ENCODE results near the gene TMEM116. TPM values are rescaled to one million over a fixed set of nuclear protein-coding genes. Genes with fewer than 3 reads are reported as not detected.
"Not testable (repeated sequence)": the region's sequence is repeated elsewhere in the genome, so short reads cannot be mapped to it uniquely, and the experiment has no call there.

TMEM116 gene
- total and polyA plus RNA-seq, 8 donors: 2.5 to 7.3 (median 4.2) TPM

DNA sequence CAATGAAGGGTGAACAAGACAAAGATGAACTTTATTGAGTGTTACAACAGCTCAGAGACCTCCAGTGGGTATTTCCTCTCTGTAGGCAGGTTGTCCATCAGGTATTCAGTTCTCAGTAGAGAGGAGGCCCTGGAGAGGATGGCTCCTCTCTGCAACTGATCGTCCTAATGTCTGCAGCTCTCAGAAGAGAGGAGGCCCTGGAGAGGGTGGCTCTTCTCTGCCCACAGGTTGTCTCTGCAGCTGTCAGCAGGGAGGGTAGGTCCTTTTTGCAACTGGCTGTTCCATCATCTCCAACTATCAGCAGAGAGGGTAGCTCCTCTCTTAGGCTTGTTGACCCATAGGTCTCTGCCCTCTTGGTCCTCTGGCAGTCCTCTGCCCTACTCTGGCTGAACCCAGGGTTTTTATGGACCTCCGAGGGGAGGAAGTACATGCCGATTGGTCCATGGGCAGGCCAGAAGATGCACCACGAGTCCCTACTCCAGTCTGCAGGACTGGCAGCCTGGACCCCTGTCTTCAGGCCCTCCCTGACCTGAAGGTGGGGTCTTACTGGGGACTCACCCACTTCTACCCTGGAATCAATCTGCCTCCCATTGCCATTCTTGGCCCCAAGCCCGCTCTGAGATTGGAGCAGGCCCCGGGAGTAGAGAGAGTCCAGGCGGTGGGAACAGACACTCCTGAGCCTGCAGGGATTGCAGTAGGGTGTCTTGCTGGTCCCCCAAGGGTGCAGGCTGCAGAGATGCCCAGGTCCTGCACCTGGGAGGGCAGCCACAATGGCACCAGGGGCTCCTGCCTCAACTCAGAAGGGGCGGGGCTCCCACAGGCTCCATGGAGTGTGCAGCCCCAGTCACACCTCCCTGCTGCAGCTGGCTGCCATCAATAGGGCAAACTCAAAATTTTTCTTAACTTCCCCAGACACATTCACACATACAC is 2.3 kb downstream of the TMEM116 start:
- Histone ChIP-seq H3K4me1 (peaks cover 0 to 26% (median 10%) of the 10 kb centered on the region in 3 donors), H3K27me3 (no peaks in the 10 kb centered on the region), H3K4me3 (no peak overlapping the region), H3K9me3 (no peaks in the 10 kb centered on the region), H3K36me3 (no peaks in the 10 kb centered on the region), H3K27ac (no peak overlapping the region)
- intact Hi-C loops (cut with DNase I): no loop called here
- ATAC-seq (no peak), FAIRE-seq (no peak), DNase-seq (peak in 3 of 6 donors; percentile 18 to 57 (median 43))
- 93 to 95% methylated on average over 7 to 8 of the region's 8 CpGs for WGBS, 2 donors
- TF ChIP-seq, protein P1, sequence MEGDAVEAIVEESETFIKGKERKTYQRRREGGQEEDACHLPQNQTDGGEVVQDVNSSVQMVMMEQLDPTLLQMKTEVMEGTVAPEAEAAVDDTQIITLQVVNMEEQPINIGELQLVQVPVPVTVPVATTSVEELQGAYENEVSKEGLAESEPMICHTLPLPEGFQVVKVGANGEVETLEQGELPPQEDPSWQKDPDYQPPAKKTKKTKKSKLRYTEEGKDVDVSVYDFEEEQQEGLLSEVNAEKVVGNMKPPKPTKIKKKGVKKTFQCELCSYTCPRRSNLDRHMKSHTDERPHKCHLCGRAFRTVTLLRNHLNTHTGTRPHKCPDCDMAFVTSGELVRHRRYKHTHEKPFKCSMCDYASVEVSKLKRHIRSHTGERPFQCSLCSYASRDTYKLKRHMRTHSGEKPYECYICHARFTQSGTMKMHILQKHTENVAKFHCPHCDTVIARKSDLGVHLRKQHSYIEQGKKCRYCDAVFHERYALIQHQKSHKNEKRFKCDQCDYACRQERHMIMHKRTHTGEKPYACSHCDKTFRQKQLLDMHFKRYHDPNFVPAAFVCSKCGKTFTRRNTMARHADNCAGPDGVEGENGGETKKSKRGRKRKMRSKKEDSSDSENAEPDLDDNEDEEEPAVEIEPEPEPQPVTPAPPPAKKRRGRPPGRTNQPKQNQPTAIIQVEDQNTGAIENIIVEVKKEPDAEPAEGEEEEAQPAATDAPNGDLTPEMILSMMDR (IDR thresholded peaks at IDR 0.05): no peak

DNA sequence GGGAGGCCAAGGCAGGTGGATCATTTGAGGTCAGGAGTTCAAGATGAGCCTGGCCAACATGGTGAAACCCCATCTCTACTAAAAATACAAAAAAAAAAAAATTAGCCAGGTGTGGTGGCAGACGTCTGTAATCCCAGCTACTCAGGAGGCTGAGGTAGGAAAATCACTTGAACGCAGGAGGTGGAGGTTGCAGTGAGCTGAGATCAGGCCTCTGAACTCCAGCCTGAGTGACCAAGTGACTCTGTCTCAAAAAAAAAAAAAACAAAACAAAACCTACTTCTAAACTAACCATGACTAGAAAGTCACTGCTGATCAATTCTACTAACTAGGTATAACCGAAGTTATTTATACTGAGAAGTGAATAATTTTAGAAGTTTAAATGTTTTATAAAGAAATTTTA is 3.4 kb downstream of the TMEM116 start:
- peaks cover 0 to 23% (median 9%) of the 10 kb centered on the region in 3 donors for H3K4me1 ChIP-seq
- H3K9me3 ChIP-seq; FAIRE-seq; H3K27me3 ChIP-seq; H3K27ac ChIP-seq; H3K36me3 ChIP-seq; DNase-seq; intact Hi-C loops (cut with DNase I); H3K4me3 ChIP-seq; ATAC-seq: not testable (repeated sequence)
- WGBS, 2 donors: 78 to 88% methylated on average over 3 of the region's 3 CpGs

DNA sequence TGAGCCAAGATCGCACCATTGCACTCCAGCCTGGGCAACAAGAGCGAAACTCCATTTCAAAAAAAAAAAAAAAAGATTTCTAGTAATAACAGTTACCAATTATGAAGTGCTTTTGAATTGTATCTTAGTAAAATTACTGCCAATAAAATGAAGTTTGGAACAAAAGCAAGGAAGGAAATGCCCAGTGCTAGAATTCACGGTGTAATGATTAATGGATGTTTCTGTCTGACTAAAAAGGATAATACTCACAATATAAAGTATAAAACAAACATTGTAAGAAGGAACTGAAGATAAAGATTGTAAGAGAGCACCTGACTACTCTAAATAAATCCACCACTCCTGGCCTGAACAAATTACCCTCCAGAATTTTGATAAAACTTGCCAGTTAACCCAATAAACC is 4.0 kb downstream of the TMEM116 start:
- no peak overlapping the region for H3K4me3 ChIP-seq
- H3K27me3 ChIP-seq: no peaks in the 10 kb centered on the region
- TF ChIP-seq, protein P1 (IDR thresholded peaks at IDR 0.05): no peak
- WGBS, 2 donors: 39 to 70% methylated on average over 2 to 3 of the region's 3 CpGs
- peaks cover 0 to 20% (median 5%) of the 10 kb centered on the region in 3 donors for H3K4me1 ChIP-seq
- H3K36me3 ChIP-seq: no peaks in the 10 kb centered on the region
- no peaks in the 10 kb centered on the region for H3K9me3 ChIP-seq
- DNase-seq (no peak), FAIRE-seq (no peak), ATAC-seq (no peak)
- no peak overlapping the region for H3K27ac ChIP-seq
- intact Hi-C loops (cut with DNase I): no loop called here

DNA sequence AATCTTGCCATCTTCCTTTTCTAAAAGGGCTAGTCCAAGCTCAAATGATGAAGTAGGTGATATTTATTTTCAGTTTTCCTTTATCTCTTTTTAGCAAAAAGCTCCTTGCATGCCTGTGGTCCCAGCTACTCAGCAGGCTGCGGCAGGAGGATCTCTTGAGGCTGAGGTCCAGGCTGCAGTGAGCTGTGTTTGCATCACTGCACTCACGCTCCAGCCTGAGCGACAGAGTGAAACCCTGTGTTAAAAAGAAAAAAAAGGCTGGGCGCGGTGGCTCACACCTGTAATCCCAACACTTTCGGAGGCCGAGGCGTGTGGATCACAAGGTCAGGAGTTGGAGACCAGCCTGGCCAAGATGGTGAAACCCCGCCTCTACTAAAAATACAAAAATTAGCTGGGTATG is 5.0 kb downstream of the TMEM116 start:
- ATAC-seq (no peak), DNase-seq (no peak), FAIRE-seq (no peak)
- Histone ChIP-seq H3K27ac (no peak overlapping the region), H3K9me3 (no peaks in the 10 kb centered on the region), H3K27me3 (no peaks in the 10 kb centered on the region), H3K4me3 (no peak overlapping the region), H3K4me1 (peaks cover 0 to 20% (median 5%) of the 10 kb centered on the region in 3 donors), H3K36me3 (no peaks in the 10 kb centered on the region)
- intact Hi-C loops (cut with DNase I): no loop called here
- TF ChIP-seq, protein P1 (IDR thresholded peaks at IDR 0.05): no peak
- WGBS, 2 donors: 93 to 95% methylated on average over 9 of the region's 9 CpGs

DNA sequence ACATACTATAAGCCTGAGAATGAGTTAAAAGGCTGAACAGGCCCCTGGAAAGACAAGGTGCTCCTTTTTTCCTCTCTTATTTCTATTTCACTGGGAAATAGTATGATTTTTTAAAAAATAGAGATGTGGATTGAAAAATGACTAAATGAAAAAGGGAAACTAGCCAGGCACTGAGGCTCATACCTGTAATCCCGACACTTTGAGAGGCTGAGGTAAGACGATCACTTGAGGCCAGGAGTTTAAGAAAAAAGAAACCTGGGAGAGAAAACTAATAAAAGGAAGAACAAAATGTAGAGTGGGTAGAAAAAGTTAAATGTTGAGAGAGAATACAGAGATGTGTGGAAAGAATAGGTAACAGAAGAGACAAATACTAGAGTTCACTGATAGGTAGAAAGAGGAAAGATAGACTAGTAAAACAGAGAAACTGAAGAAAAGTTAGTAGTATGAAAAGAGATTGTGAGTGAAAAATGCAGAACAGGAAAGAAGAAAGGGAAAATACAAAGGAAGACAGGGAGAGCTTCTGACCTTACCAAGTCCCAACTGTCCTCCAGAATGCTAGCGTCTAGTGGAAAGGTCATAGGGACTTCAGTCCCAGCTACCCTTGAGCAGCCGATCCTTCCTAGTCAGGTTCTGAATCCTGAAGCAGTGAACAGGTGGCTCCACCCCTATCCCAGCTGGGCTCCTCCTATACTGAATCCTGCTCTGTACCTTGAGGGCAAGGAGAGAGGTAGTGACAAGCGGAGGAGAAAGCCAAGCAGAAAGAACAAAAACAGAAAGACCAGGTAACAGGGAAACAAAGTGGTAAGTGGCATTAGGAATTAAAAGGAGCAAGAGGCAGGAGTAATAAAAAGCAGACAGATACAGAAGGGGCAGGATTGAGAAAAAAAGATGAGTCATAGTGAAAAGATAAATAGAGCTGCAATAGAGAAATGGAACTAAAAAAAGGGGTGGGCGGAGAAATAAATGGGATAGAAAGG is 7.3 kb downstream of the TMEM116 start:
- Histone ChIP-seq H3K36me3 (no peaks in the 10 kb centered on the region), H3K27me3 (no peaks in the 10 kb centered on the region), H3K4me3 (no peak overlapping the region), H3K9me3 (no peaks in the 10 kb centered on the region), H3K4me1 (peaks cover 0 to 10% (median 5%) of the 10 kb centered on the region in 3 donors), H3K27ac (no peak overlapping the region)
- peak; percentile 78 to 88 (median 81) for ATAC-seq
- no peak for DNase-seq
- intact Hi-C loops (cut with DNase I): no loop called here
- TF ChIP-seq, protein P1 (IDR thresholded peaks at IDR 0.05): no peak
- 66 to 74% methylated on average over 6 of the region's 6 CpGs for WGBS, 2 donors
- no peak for FAIRE-seq

All from pancreas (tissue), 10 donors.